ENCODE results near the gene TRA2B.

GRCh38 chr3:185978516-185978915 is 40.7 kb upstream of the TRA2B start:
- TF ChIP-seq EZH2phosphoT487 (IDR thresholded peaks at IDR 0.05; ENCODE audit: borderline replicate concordance) (no peak), POLR2AphosphoS5 (IDR thresholded peaks at IDR 0.05; ENCODE audit: low read depth, low read length) (no peak), ZNF274 (IDR thresholded peaks at IDR 0.05; ENCODE audit: low read depth, low read length) (no peak)

All from HCT116 (cell line).